Measurements from ENCODE around the gene OLFM4.

DNA sequence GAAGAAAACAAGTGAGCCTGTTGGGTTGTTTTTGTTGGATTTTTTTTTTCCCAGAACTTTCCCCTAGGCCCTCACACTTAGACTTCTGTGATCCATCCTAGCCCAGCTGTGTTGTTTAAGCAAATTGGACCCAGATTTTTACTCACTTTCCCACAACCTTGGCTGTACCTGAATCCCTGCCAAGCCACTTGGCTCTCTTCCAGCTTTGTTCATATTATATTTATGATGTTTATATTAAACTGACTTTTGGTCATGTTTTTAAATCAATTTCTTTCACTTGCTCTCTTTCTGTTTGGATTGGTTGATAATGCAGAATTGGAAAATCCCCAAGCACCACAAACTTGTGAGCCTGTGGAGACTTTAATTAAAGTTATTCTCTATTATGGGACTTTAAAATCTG lies 16.6 kb downstream of the OLFM4 start:
- TF ChIP-seq FOXM1 (IDR thresholded peaks at IDR 0.05; ENCODE audit: borderline replicate concordance) (no peak), SUZ12 (IDR thresholded peaks at IDR 0.05) (no peak), ARNT (IDR thresholded peaks at IDR 0.05) (no peak), SP1 (IDR thresholded peaks at IDR 0.05) (no peak), ZNF384 (IDR thresholded peaks at IDR 0.05) (no peak), CTBP1 (IDR thresholded peaks at IDR 0.05; ENCODE audit: borderline replicate concordance) (no peak), HDGF (IDR thresholded peaks at IDR 0.05; ENCODE audit: borderline replicate concordance) (no peak), BHLHE40 (IDR thresholded peaks at IDR 0.05; ENCODE audit: borderline replicate concordance) (no peak), FOXA1 (IDR thresholded peaks at IDR 0.05) (no peak), NFRKB (IDR thresholded peaks at IDR 0.05) (no peak), FOXK2 (IDR thresholded peaks at IDR 0.05) (no peak)

Measured in HEK293T (cell line).